ENCODE data around the gene AFDN.

GRCh38 chr6:168012431-168013249 lies 185.9 kb downstream of the AFDN start:
- TF ChIP-seq BHLHE40 (IDR thresholded peaks at IDR 0.05; ENCODE audit: borderline replicate concordance) (no peak), ELF4 (IDR thresholded peaks at IDR 0.05) (no peak), SP1 (IDR thresholded peaks at IDR 0.05) (no peak), TARDBP (IDR thresholded peaks at IDR 0.05) (no peak)
